Smooth muscle cell (in vitro differentiated cells): ENCODE data around the gene SLPI. TPM values are rescaled to one million over a fixed set of nuclear protein-coding genes. Genes with fewer than 3 reads are reported as not detected.

Experiments
- DNase-seq: peaks from one replicate; lab custom pipeline; 2025; ENCODE audit not compliant: unreplicated experiment; lab: John Stamatoyannopoulos, UW
- H2AFZ ChIP-seq: fragments of 200-600 bp; sonication (generic); 2 replicates; pipeline ENCODE4 v1.6.0; 2016; ENCODE audit warnings: antibody characterized with exemption, low read depth, mild to moderate bottlenecking
- H3F3A ChIP-seq: fragments of 200-600 bp; sonication (generic); 2 replicates; pipeline ENCODE4 v1.6.0; 2017; ENCODE audit warnings: antibody characterized with exemption, low read depth
- H3K27ac ChIP-seq: fragments of 200-600 bp; sonication (generic); 2 replicates; pipeline ENCODE4 v1.5.1; 2016; ENCODE audit warnings: low read depth, mild to moderate bottlenecking
- H3K27me3 ChIP-seq: fragments of 200-600 bp; sonication (generic); 2 replicates; pipeline ENCODE4 v1.6.1; 2016; ENCODE audit warnings: low read depth, mild to moderate bottlenecking
- H3K36me3 ChIP-seq: fragments of 200-600 bp; sonication (generic); 2 replicates; pipeline ENCODE4 v1.5.1; 2016; ENCODE audit warnings: low read depth
- H3K4me1 ChIP-seq: fragments of 200-600 bp; sonication (generic); 2 replicates; pipeline ENCODE4 v1.5.1; 2016; ENCODE audit warnings: low read depth
- H3K4me2 ChIP-seq: fragments of 200-600 bp; sonication (generic); 2 replicates; pipeline ENCODE4 v1.6.0; 2016; ENCODE audit warnings: mild to moderate bottlenecking
- H3K4me3 ChIP-seq: fragments of 200-600 bp; sonication (generic); 2 replicates; pipeline ENCODE4 v1.5.1; 2016; ENCODE audit warnings: mild to moderate bottlenecking
- H3K79me2 ChIP-seq: fragments of 200-600 bp; sonication (generic); 2 replicates; pipeline ENCODE4 v1.6.0; 2016; ENCODE audit warnings: low read depth, mild to moderate bottlenecking
- H3K9ac ChIP-seq: fragments of 200-600 bp; sonication (generic); 2 replicates; pipeline ENCODE4 v1.6.0; 2016; ENCODE audit warnings: low read depth
- H3K9me3 ChIP-seq: fragments of 200-600 bp; sonication (generic); replicated peaks from 2 replicates; pipeline ENCODE4 v1.5.1; 2016; ENCODE audit warnings: low read depth
- H4K20me1 ChIP-seq: fragments of 200-600 bp; sonication (generic); 2 replicates; pipeline ENCODE4 v1.6.0; 2016; ENCODE audit warnings: low read depth
- WGBS: methylation state at CpG from one replicate; pipeline ENCODE4 v1.1.7; 2016; ENCODE audit warnings: low lambda C conversion rate; 5-methylcytosine and 5-hydroxymethylcytosine counted together
- polyA plus RNA-seq: library from polyadenylated mRNA; unstranded; fragments of >200 nt; fragmentation: Nextera tagmentation; extraction: Ambion mirVana; gene quantifications from 2 replicates; pipeline ENCODE4 v1.2.1, GENCODE V29; 2016
- total RNA-seq: library from RNA; depleted of rRNA; stranded (reverse); fragments of >200 nt; gene quantifications from 2 replicates; pipeline ENCODE4 v1.2.3, GENCODE V29; 2014
- TF ChIP-seq, protein P1 (sequence below): fragments of 200-600 bp; sonication (generic); IDR thresholded peaks from 2 replicates; pipeline ENCODE4 v1.5.1; 2017; ENCODE audit warnings: borderline replicate concordance, mild to moderate bottlenecking, antibody characterized with exemption; ENCODE audit not compliant: insufficient read depth, poor library complexity, severe bottlenecking

Gene SLPI
- total and polyA plus RNA-seq, 2 experiments from 2014 or later: 0.63 to 3.1 TPM

DNA sequence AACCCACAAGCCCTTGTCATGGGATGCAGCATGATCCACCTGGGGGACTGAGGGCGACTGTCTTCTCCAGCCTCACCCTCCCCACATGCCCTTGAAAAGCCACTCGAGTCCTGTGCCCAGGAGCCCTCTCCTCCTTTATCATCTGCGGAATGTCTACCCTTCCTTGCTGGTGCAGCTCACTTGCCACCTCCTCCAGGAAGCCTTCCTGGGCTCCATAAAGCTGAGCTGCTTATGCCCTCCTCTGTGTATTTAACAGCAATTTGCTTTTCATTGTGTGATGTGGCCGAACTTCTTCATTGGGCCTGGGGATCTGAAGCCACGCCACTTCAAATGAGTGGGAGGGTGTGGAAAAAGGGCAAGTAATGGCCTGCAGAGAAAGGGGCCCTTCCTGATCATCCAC, 34.5 kb upstream of the SLPI start:
- no peak overlapping the region for H2AFZ ChIP-seq
- H4K20me1 ChIP-seq: no peaks in the 10 kb centered on the region
- no peaks in the 10 kb centered on the region for H3K36me3 ChIP-seq
- H3K27me3 ChIP-seq: peaks cover 2% of the 10 kb centered on the region
- no peaks in the 10 kb centered on the region for H3K79me2 ChIP-seq
- H3F3A ChIP-seq: peaks cover 3% of the 10 kb centered on the region
- H3K27ac ChIP-seq: no peak overlapping the region
- H3K4me1 ChIP-seq: no peaks in the 10 kb centered on the region
- no peak overlapping the region for H3K4me3 ChIP-seq
- H3K9ac ChIP-seq: no peak overlapping the region
- H3K9me3 ChIP-seq: no peaks in the 10 kb centered on the region
- WGBS: 89% methylated on average over 5 of the region's 5 CpGs
- H3K4me2 ChIP-seq: no peak overlapping the region
- DNase-seq: no peak
- TF ChIP-seq, protein P1, sequence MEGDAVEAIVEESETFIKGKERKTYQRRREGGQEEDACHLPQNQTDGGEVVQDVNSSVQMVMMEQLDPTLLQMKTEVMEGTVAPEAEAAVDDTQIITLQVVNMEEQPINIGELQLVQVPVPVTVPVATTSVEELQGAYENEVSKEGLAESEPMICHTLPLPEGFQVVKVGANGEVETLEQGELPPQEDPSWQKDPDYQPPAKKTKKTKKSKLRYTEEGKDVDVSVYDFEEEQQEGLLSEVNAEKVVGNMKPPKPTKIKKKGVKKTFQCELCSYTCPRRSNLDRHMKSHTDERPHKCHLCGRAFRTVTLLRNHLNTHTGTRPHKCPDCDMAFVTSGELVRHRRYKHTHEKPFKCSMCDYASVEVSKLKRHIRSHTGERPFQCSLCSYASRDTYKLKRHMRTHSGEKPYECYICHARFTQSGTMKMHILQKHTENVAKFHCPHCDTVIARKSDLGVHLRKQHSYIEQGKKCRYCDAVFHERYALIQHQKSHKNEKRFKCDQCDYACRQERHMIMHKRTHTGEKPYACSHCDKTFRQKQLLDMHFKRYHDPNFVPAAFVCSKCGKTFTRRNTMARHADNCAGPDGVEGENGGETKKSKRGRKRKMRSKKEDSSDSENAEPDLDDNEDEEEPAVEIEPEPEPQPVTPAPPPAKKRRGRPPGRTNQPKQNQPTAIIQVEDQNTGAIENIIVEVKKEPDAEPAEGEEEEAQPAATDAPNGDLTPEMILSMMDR: no peak

- no peak for DNase-seq
- 89% methylated on average over 4 of the region's 4 CpGs for WGBS
- no peaks in the 10 kb centered on the region for H3K4me1 ChIP-seq
- no peaks in the 10 kb centered on the region for H3K9me3 ChIP-seq
- no peaks in the 10 kb centered on the region for H3K79me2 ChIP-seq
- TF ChIP-seq, protein P1: no peak
- no peak overlapping the region for H3K4me3 ChIP-seq
- H3K27ac ChIP-seq: no peak overlapping the region
- peaks cover 3% of the 10 kb centered on the region for H3F3A ChIP-seq
- H4K20me1 ChIP-seq: no peaks in the 10 kb centered on the region
- no peak overlapping the region for H3K4me2 ChIP-seq
- H3K9ac ChIP-seq: no peak overlapping the region
- peaks cover 2% of the 10 kb centered on the region for H3K27me3 ChIP-seq
- no peak overlapping the region for H2AFZ ChIP-seq
- H3K36me3 ChIP-seq: no peaks in the 10 kb centered on the region
Observed at GRCh38 chr20:45288376-45288775, 34.0 kb upstream of the SLPI start.

DNA sequence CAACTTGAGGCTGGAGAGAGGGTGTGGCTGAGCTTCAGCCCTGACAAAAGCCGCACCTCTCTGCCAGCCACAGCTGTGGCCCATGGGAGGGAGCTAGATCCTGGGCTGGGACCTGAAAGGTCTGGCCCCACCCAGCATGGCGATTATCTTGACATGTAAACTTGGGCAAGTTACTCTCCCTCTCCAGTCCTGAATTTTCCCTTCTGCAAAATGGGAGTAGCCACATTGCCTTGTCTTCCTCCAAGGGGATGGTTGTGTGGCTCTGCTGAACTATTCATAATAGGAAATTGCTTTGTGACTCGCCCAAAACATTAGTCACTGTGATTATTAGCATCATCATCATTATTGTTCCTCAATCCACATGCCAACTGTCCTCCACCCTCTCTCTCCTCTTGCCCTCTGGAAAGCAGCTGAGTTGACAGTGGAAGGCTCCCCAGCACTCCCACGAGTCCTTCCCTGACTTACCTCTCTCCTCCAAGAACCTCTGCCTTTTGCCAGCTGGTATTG, 29.2 kb upstream of the SLPI start:
- Histone ChIP-seq H3K4me3 (no peak overlapping the region), H3K36me3 (no peaks in the 10 kb centered on the region), H3K79me2 (no peaks in the 10 kb centered on the region), H3K9ac (no peak overlapping the region), H3K27me3 (peaks cover 2% of the 10 kb centered on the region), H3K9me3 (no peaks in the 10 kb centered on the region), H2AFZ (no peak overlapping the region), H3K4me2 (no peak overlapping the region), H4K20me1 (no peaks in the 10 kb centered on the region), H3F3A (no peaks in the 10 kb centered on the region), H3K27ac (no peak overlapping the region), H3K4me1 (no peaks in the 10 kb centered on the region)
- WGBS: 78% methylated on average over 4 of the region's 4 CpGs
- no peak for DNase-seq
- TF ChIP-seq, protein P1: no peak
